DND-41 (cell line): ENCODE results near the gene KCNJ1.

Experiments
- ATAC-seq: fragments of 200-7000 bp; cut with Tn5 transposase; 3 replicates; pipeline ENCODE4 v1.9.1; 2021; ENCODE audit warnings: low read depth; ENCODE audit not compliant: insufficient read depth
- DNase-seq: peaks from one replicate; pipeline ENCODE4 v3.0.0-alpha.2; 2020
- H2AFZ ChIP-seq: 2 replicates; pipeline ENCODE4 v1.6.0; 2012; ENCODE audit warnings: low read depth, low read length
- H3K27ac ChIP-seq: 2 replicates; pipeline ENCODE4 v1.5.1; 2012; ENCODE audit warnings: low read length, inconsistent platforms
- H3K27me3 ChIP-seq: fragments of 200-600 bp; sonication (generic); 2 replicates; pipeline ENCODE4 v1.6.0; 2012; ENCODE audit warnings: low read length, mild to moderate bottlenecking, inconsistent platforms; ENCODE audit not compliant: insufficient read depth, poor library complexity
- H3K36me3 ChIP-seq: 2 replicates; pipeline ENCODE4 v1.5.1; 2012; ENCODE audit warnings: low read length, inconsistent platforms; ENCODE audit not compliant: insufficient read depth
- H3K4me1 ChIP-seq: 2 replicates; pipeline ENCODE4 v1.5.1; 2012; ENCODE audit warnings: mild to moderate bottlenecking, low read length; ENCODE audit not compliant: insufficient read depth
- H3K4me2 ChIP-seq: 2 replicates; pipeline ENCODE4 v1.6.0; 2012; ENCODE audit warnings: mild to moderate bottlenecking, moderate library complexity, low read length, inconsistent platforms; ENCODE audit not compliant: insufficient read depth
- H3K4me3 ChIP-seq, 2 experiments: fragments of 200-600 bp in 1 of 2; shearing (Covaris generic) in 1 of 2; 2 replicates each; pipeline ENCODE4 v1.5.1; 2012 to 2016; ENCODE audit warnings: inconsistent platforms in 2 of 2, low read length in 2 of 2, mild to moderate bottlenecking in 2 of 2, low read depth in 1 of 2, moderate library complexity in 1 of 2
- H3K79me2 ChIP-seq: 2 replicates; pipeline ENCODE4 v1.6.0; 2012; ENCODE audit warnings: low read length, inconsistent platforms; ENCODE audit not compliant: insufficient read depth
- H3K9ac ChIP-seq: 2 replicates; pipeline ENCODE4 v1.6.0; 2012; ENCODE audit warnings: low read depth, mild to moderate bottlenecking, inconsistent platforms, low read length, moderate library complexity
- H3K9me3 ChIP-seq: 2 replicates; pipeline ENCODE4 v1.5.1; 2012; ENCODE audit warnings: low read length, moderate library complexity, mild to moderate bottlenecking, inconsistent platforms; ENCODE audit not compliant: insufficient read depth, severe bottlenecking
- H4K20me1 ChIP-seq: 2 replicates; pipeline ENCODE4 v1.6.0; 2012; ENCODE audit warnings: low read length; ENCODE audit not compliant: insufficient read depth
- EZH2 ChIP-seq: IDR thresholded peaks from 3 replicates; pipeline ENCODE4 v1.6.1; 2012; ENCODE audit warnings: borderline replicate concordance, low read depth, mild to moderate bottlenecking, moderate library complexity, low read length, inconsistent platforms; ENCODE audit not compliant: severe bottlenecking
- TF ChIP-seq, protein P1 (sequence below): IDR thresholded peaks from 2 replicates; pipeline ENCODE4 v1.5.1; 2012; ENCODE audit warnings: borderline replicate concordance, low read length, moderate library complexity, mild to moderate bottlenecking; ENCODE audit not compliant: poor library complexity, severe bottlenecking; ENCODE audit errors: extremely low read depth

The KCNJ1 gene

GRCh38 chr11:128840783-128841182 is 26.3 kb downstream of the KCNJ1 start:
- Histone ChIP-seq H4K20me1 (no peaks in the 10 kb centered on the region), H2AFZ (no peak overlapping the region), H3K79me2 (no peaks in the 10 kb centered on the region), H3K9me3 (no peaks in the 10 kb centered on the region), H3K4me2 (no peak overlapping the region), H3K27me3 (no peaks in the 10 kb centered on the region), H3K36me3 (no peaks in the 10 kb centered on the region), H3K4me3 (no peak overlapping the region), H3K9ac (no peak overlapping the region), H3K4me1 (peaks cover 15% of the 10 kb centered on the region), H3K27ac (no peak overlapping the region)
- ATAC-seq = no peak
- TF ChIP-seq, protein P1, sequence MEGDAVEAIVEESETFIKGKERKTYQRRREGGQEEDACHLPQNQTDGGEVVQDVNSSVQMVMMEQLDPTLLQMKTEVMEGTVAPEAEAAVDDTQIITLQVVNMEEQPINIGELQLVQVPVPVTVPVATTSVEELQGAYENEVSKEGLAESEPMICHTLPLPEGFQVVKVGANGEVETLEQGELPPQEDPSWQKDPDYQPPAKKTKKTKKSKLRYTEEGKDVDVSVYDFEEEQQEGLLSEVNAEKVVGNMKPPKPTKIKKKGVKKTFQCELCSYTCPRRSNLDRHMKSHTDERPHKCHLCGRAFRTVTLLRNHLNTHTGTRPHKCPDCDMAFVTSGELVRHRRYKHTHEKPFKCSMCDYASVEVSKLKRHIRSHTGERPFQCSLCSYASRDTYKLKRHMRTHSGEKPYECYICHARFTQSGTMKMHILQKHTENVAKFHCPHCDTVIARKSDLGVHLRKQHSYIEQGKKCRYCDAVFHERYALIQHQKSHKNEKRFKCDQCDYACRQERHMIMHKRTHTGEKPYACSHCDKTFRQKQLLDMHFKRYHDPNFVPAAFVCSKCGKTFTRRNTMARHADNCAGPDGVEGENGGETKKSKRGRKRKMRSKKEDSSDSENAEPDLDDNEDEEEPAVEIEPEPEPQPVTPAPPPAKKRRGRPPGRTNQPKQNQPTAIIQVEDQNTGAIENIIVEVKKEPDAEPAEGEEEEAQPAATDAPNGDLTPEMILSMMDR = no peak
- TF ChIP-seq EZH2 = no peak
- DNase-seq = no peak

- Histone ChIP-seq H3K4me1 (peaks cover 9% of the 10 kb centered on the region), H3K27ac (no peak overlapping the region), H3K4me3 (no peak overlapping the region), H3K27me3 (no peaks in the 10 kb centered on the region), H3K9me3 (no peaks in the 10 kb centered on the region), H3K4me2 (no peak overlapping the region), H3K36me3 (no peaks in the 10 kb centered on the region), H3K9ac (no peak overlapping the region), H2AFZ (no peak overlapping the region), H3K79me2 (no peaks in the 10 kb centered on the region), H4K20me1 (no peaks in the 10 kb centered on the region)
- TF ChIP-seq EZH2 = no peak
- ATAC-seq (no peak), DNase-seq (no peak)
These were observed 27.0 kb downstream of the KCNJ1 start for GRCh38 chr11:128840137-128840536.

DNA sequence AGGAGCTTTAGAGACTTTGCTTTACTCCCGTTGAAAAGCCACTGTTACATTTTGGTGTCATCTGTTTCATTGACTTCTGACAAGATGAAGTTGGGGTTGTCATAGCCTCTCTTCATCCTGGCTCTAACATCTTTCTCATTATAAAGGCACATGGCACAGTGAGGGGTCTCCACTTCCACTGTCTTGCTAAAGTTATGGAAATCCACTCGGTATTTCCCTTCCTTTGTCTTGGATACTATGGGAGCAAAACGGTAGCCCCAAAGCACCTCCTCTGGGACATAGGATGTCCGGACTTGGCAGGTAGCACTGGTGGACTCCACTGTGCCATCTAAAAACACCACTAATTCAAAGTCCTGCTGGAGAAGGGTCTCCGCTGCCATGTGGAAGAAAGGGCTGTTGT is 28.0 kb downstream of the KCNJ1 start:
- ATAC-seq = no peak
- H3K27ac ChIP-seq = no peak overlapping the region

DNA sequence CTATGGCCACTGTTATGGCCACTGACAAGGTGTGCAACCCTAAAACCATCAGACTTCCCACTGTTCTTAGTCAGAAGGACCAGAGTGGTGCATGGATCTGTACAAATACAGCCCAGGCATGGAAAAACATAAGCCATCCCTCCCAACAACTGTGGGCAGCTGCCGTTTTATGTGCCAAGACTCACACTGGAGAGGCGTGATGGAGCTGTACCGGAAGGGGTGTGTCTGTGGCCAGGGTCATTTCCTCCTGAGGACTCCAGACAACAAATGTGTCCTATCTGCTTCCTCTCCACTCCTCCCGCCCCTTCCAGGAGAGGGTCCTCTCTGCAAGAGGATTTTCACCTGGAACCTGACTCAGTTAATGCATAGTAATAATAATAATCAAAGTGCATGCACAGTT is 29.5 kb downstream of the KCNJ1 start:
- no peaks in the 10 kb centered on the region for H3K4me1 ChIP-seq
- no peak for DNase-seq
- H3K36me3 ChIP-seq = no peaks in the 10 kb centered on the region
- no peaks in the 10 kb centered on the region for H3K9me3 ChIP-seq
- no peaks in the 10 kb centered on the region for H4K20me1 ChIP-seq
- H3K4me2 ChIP-seq = no peak overlapping the region
- no peak for TF ChIP-seq EZH2
- TF ChIP-seq, protein P1 = no peak
- H3K4me3 ChIP-seq = no peak overlapping the region
- ATAC-seq = no peak
- no peak overlapping the region for H3K27ac ChIP-seq
- H3K9ac ChIP-seq = no peak overlapping the region
- no peaks in the 10 kb centered on the region for H3K79me2 ChIP-seq
- no peak overlapping the region for H2AFZ ChIP-seq
- H3K27me3 ChIP-seq = no peaks in the 10 kb centered on the region

More for the DNA sequence above, 28.0 kb downstream of the KCNJ1 start:
- H3K9me3 ChIP-seq = no peaks in the 10 kb centered on the region
- no peak overlapping the region for H3K9ac ChIP-seq
- DNase-seq = no peak
- no peak overlapping the region for H2AFZ ChIP-seq
- no peaks in the 10 kb centered on the region for H3K4me1 ChIP-seq
- H4K20me1 ChIP-seq = no peaks in the 10 kb centered on the region
- TF ChIP-seq, protein P1 = no peak
- TF ChIP-seq EZH2 = no peak
- no peaks in the 10 kb centered on the region for H3K27me3 ChIP-seq
- H3K4me2 ChIP-seq = no peak overlapping the region
- H3K4me3 ChIP-seq = no peak overlapping the region
- no peaks in the 10 kb centered on the region for H3K36me3 ChIP-seq
- H3K79me2 ChIP-seq = no peaks in the 10 kb centered on the region
